NCI-H524 (cell line): Measurements from ENCODE around the gene HTRA3.
A peak's percentile ranks its signal among the peaks of the same experiment; 100 is the strongest.

Experiments used
- DNase-seq, 2 experiments: peaks; one replicate each; lab custom pipeline; 2025; lab: John Stamatoyannopoulos, UW

The HTRA3 gene

GRCh38 chr4:8234715-8235114, 34.8 kb upstream of the HTRA3 start:
- no peak for DNase-seq

GRCh38 chr4:8235224-8235623, 34.3 kb upstream of the HTRA3 start:
- DNase-seq, result no peak

GRCh38 chr4:8235686-8236085, 33.9 kb upstream of the HTRA3 start:
- no peak for DNase-seq

GRCh38 chr4:8236106-8236919, 33.2 kb upstream of the HTRA3 start:
- DNase-seq, result no peak

GRCh38 chr4:8236920-8237195, 32.7 kb upstream of the HTRA3 start:
- DNase-seq, result no peak

GRCh38 chr4:8237256-8237989, 32.1 kb upstream of the HTRA3 start:
- no peak for DNase-seq

GRCh38 chr4:8238036-8238511, 31.5 kb upstream of the HTRA3 start:
- DNase-seq, result no peak

GRCh38 chr4:8238515-8239053, 31.0 kb upstream of the HTRA3 start:
- DNase-seq, result peak; percentile 16 to 65

GRCh38 chr4:8239226-8239625, 30.3 kb upstream of the HTRA3 start:
- DNase-seq, result no peak

- no peak for DNase-seq
Measured at GRCh38 chr4:8239661-8240060, 29.9 kb upstream of the HTRA3 start.

GRCh38 chr4:8240211-8241041, 29.1 kb upstream of the HTRA3 start:
- no peak for DNase-seq

- DNase-seq, result no peak
Measured at GRCh38 chr4:8241211-8241779, 28.3 kb upstream of the HTRA3 start.

GRCh38 chr4:8241895-8242696, 27.5 kb upstream of the HTRA3 start:
- DNase-seq, result peak; percentile 58 to 75

- DNase-seq, result no peak
Measured at GRCh38 chr4:8242782-8243560, 26.6 kb upstream of the HTRA3 start.

GRCh38 chr4:8244001-8244757, 25.4 kb upstream of the HTRA3 start:
- no peak for DNase-seq

GRCh38 chr4:8244931-8245460, 24.6 kb upstream of the HTRA3 start:
- DNase-seq, result no peak

GRCh38 chr4:8245884-8246833, 23.4 kb upstream of the HTRA3 start:
- no peak for DNase-seq
